H1 (cell line): ENCODE results near the gene FMNL2. TPM values are rescaled to one million over a fixed set of nuclear protein-coding genes. Genes with fewer than 3 reads are reported as not detected.

ENCODE experiments used
- CTCF ChIA-PET: fragments of 300-600 bp; sonication (Branson Sonifier 250); formaldehyde crosslinking; loops from one replicate; lab custom pipeline; 2021; ENCODE audit not compliant: partially characterized antibody; lab: Charles Lee
- POLR2A ChIA-PET: fragments of 300-600 bp; sonication (Branson Sonifier 250); formaldehyde crosslinking; loops from one replicate; lab custom pipeline; 2021; ENCODE audit warnings: inconsistent platforms; ENCODE audit not compliant: partially characterized antibody; lab: Charles Lee
- DNase-seq, 2 experiments: peaks; one replicate each; pipeline versions ENCODE4 v3.0.0 to v3.0.0-alpha.2; 2010 to 2022; ENCODE audit warnings: low spot score in 2 of 2, low read depth in 1 of 2, mixed read lengths in 1 of 2
- FAIRE-seq: peaks from 2 replicates; lab custom pipeline; 2011; peaks lifted over from hg19 to GRCh38; lab: Jason Lieb, UNC
- H2AFZ ChIP-seq: 2 replicates; pipeline ENCODE4 v1.8.1; 2012; ENCODE audit warnings: low read length, inconsistent platforms
- H2AK5ac ChIP-seq: 2 replicates; pipeline ENCODE4 v1.6.1; 2013; ENCODE audit warnings: low read depth, low read length
- H2BK120ac ChIP-seq: replicated peaks from 2 replicates; pipeline ENCODE3; 2013; ENCODE audit warnings: low read depth, low read length, inconsistent platforms
- H2BK12ac ChIP-seq: 2 replicates; pipeline ENCODE4 v1.6.1; 2013; ENCODE audit warnings: low read depth, low read length
- H2BK15ac ChIP-seq: 2 replicates; pipeline ENCODE4 v1.6.1; 2013; ENCODE audit warnings: low read length
- H2BK20ac ChIP-seq: 2 replicates; pipeline ENCODE4 v1.6.1; 2013; ENCODE audit warnings: low read length
- H2BK5ac ChIP-seq: 2 replicates; pipeline ENCODE4 v1.6.1; 2013; ENCODE audit warnings: low read depth, low read length
- H3K14ac ChIP-seq: 2 replicates; pipeline ENCODE4 v1.6.1; 2013; ENCODE audit warnings: inconsistent platforms; ENCODE audit not compliant: insufficient read length
- H3K18ac ChIP-seq: 2 replicates; pipeline ENCODE4 v1.6.1; 2013; ENCODE audit warnings: low read length; ENCODE audit errors: extremely low read depth
- H3K23ac ChIP-seq: 2 replicates; pipeline ENCODE4 v1.6.1; 2013; ENCODE audit warnings: inconsistent platforms; ENCODE audit not compliant: insufficient read length
- H3K23me2 ChIP-seq: 2 replicates; pipeline ENCODE4 v1.6.1; 2013; ENCODE audit warnings: low read depth, low read length
- H3K27ac ChIP-seq: 2 replicates; pipeline ENCODE4 v1.6.1; 2011; ENCODE audit warnings: low read depth, low read length, inconsistent platforms
- H3K27me3 ChIP-seq, 4 experiments: replicated peaks in 1 of 4; 1 replicate in 1 of 4; 2 replicates in 3 of 4; pipeline versions ENCODE4 v1.6.1 to v1.8.1; 2011 to 2013; ENCODE audit warnings: low read length in 3 of 4, mild to moderate bottlenecking in 3 of 4, inconsistent platforms in 2 of 4, mixed read lengths in 2 of 4, moderate library complexity in 1 of 4; ENCODE audit not compliant: control insufficient read depth in 3 of 4, insufficient read depth in 3 of 4; ENCODE audit errors: extremely low read depth in 1 of 4
- H3K36me3 ChIP-seq, 4 experiments: 2 replicates each; pipeline versions ENCODE4 v1.6.1 to v1.8.1; 2011 to 2013; ENCODE audit warnings: mild to moderate bottlenecking in 4 of 4, low read length in 3 of 4, moderate library complexity in 2 of 4, control low read depth in 1 of 4, inconsistent platforms in 1 of 4; ENCODE audit not compliant: insufficient read depth in 4 of 4, control insufficient read depth in 2 of 4
- H3K4ac ChIP-seq: replicated peaks from 2 replicates; pipeline ENCODE3; 2013; ENCODE audit warnings: low read length, low read depth, mixed read lengths, inconsistent platforms; ENCODE audit not compliant: insufficient read length
- H3K4me1 ChIP-seq, 4 experiments: replicated peaks in 1 of 4; 1 replicate in 1 of 4; 2 replicates in 3 of 4; pipeline versions ENCODE4 v1.6.1 to v1.8.1; 2011 to 2013; ENCODE audit warnings: low read length in 3 of 4, inconsistent platforms in 2 of 4, mixed read lengths in 1 of 4; ENCODE audit not compliant: insufficient read depth in 4 of 4, control insufficient read depth in 3 of 4
- H3K4me2 ChIP-seq, 2 experiments: 2 replicates each; pipeline versions ENCODE4 v1.6.1 to v1.8.1; 2011 to 2013; ENCODE audit warnings: low read depth in 2 of 2, low read length in 2 of 2, control low read depth in 1 of 2, inconsistent platforms in 1 of 2, mild to moderate bottlenecking in 1 of 2; ENCODE audit not compliant: insufficient read depth in 1 of 2
- H3K4me3 ChIP-seq, 4 experiments: fragments of 200-600, 300-600 bp in 1 of 4; sonication (generic), shearing (Covaris generic), sonication (Bioruptor Twin) in 1 of 4; 2 replicates each; pipeline versions ENCODE4 v1.5.1 to v1.8.1; 2011 to 2016; ENCODE audit warnings: low read length in 4 of 4, low read depth in 3 of 4, control low read depth in 2 of 4, inconsistent platforms in 2 of 4, mild to moderate bottlenecking in 2 of 4, mixed read lengths in 1 of 4, moderate library complexity in 1 of 4; ENCODE audit not compliant: insufficient read depth in 2 of 4; ENCODE audit errors: extremely low read depth in 1 of 4
- H3K56ac ChIP-seq: replicated peaks from 2 replicates; pipeline ENCODE3; 2013; ENCODE audit warnings: low read depth, mild to moderate bottlenecking, mixed read lengths, low read length, inconsistent platforms; ENCODE audit not compliant: insufficient read length
- H3K79me1 ChIP-seq: 2 replicates; pipeline ENCODE4 v1.6.1; 2013; ENCODE audit warnings: low read depth, low read length, control low read depth
- H3K79me2 ChIP-seq, 2 experiments: 2 replicates each; pipeline versions ENCODE4 v1.6.1 to v1.8.1; 2012 to 2013; ENCODE audit warnings: low read length in 2 of 2, mild to moderate bottlenecking in 2 of 2, inconsistent platforms in 1 of 2; ENCODE audit not compliant: insufficient read depth in 2 of 2, control insufficient read depth in 1 of 2
- H3K9ac ChIP-seq, 4 experiments: replicated peaks in 1 of 4; 1 replicate in 1 of 4; 2 replicates in 3 of 4; pipeline versions ENCODE4 v1.6.1 to v1.8.1; 2011 to 2013; ENCODE audit warnings: low read depth in 3 of 4, low read length in 3 of 4, control low read depth in 2 of 4, mild to moderate bottlenecking in 2 of 4, moderate library complexity in 2 of 4, inconsistent platforms in 1 of 4; ENCODE audit errors: extremely low read depth in 1 of 4
- H3K9me3 ChIP-seq, 2 experiments: 2 replicates each; pipeline versions ENCODE4 v1.6.1 to v1.8.1; 2012 to 2013; ENCODE audit warnings: mild to moderate bottlenecking in 2 of 2, moderate library complexity in 2 of 2, control low read depth in 1 of 2, inconsistent platforms in 1 of 2, low read depth in 1 of 2, low read length in 1 of 2, mixed read lengths in 1 of 2; ENCODE audit not compliant: insufficient read depth in 2 of 2
- H4K20me1 ChIP-seq, 2 experiments: replicated peaks in 1 of 2; 2 replicates each; pipeline versions ENCODE3 to v1.8.1; 2011 to 2013; ENCODE audit warnings: inconsistent platforms in 2 of 2, low read length in 2 of 2, mild to moderate bottlenecking in 1 of 2; ENCODE audit not compliant: insufficient read depth in 2 of 2, control insufficient read depth in 1 of 2
- H4K5ac ChIP-seq: 2 replicates; pipeline ENCODE4 v1.6.1; 2013; ENCODE audit warnings: low read length, low read depth, mixed read lengths, inconsistent platforms; ENCODE audit not compliant: insufficient read length
- H4K8ac ChIP-seq: 2 replicates; pipeline ENCODE4 v1.8.0; 2013; ENCODE audit warnings: mild to moderate bottlenecking, moderate library complexity, low read length, inconsistent platforms; ENCODE audit not compliant: insufficient read depth; ENCODE audit errors: extremely low read depth
- H4K91ac ChIP-seq: replicated peaks from 2 replicates; pipeline ENCODE3; 2013; ENCODE audit warnings: low read length, mixed read lengths, inconsistent platforms; ENCODE audit not compliant: insufficient read length
- CTBP2 ChIP-seq: IDR thresholded peaks from 2 replicates; pipeline ENCODE4 v1.7.0; 2011; ENCODE audit warnings: borderline replicate concordance, mild to moderate bottlenecking, moderate library complexity, mixed read lengths, low read length; ENCODE audit not compliant: insufficient read depth, insufficient read length
- WGBS, 2 experiments: shearing (Covaris generic) in 1 of 2; methylation state at CpG; one replicate each; pipeline versions ENCODE4 v1.1.6 to v1.1.7; 2013 to 2015; ENCODE audit warnings: low lambda C conversion rate in 2 of 2, mixed read lengths in 2 of 2, inconsistent platforms in 1 of 2, low coverage in 1 of 2, missing lambda C conversion rate in 1 of 2; ENCODE audit not compliant: insufficient replicate concordance in 2 of 2, insufficient coverage in 1 of 2, insufficient read length in 1 of 2; ENCODE audit errors: extremely low coverage in 1 of 2, missing lambda C conversion rate in 1 of 2; 5-methylcytosine and 5-hydroxymethylcytosine counted together
- polyA plus RNA-seq, 7 experiments: library from polyadenylated mRNA; depleted of rRNA in 3 of 7; stranded (reverse) in 5 of 7; unstranded in 2 of 7; fragments of >200 nt in 5 of 7; fragments of 200-250 nt in 2 of 7; gene quantifications; 1 replicate in 5 of 7; 2 replicates in 1 of 7; 4 replicates in 1 of 7; pipeline versions ENCODE4 v1.2.1 to v1.2.3, GENCODE V29; 2011 to 2013; ENCODE audit warnings: missing spikeins in 2 of 7, mixed read lengths in 2 of 7
- total RNA-seq: library from RNA; stranded (reverse); fragmentation: NEBNext Ultra II Directional; extraction: Animal tissue kit (Norgen Biotek cat#: 25700); gene quantifications from 2 replicates; pipeline ENCODE4 v1.2.1, GENCODE V29; 2021

FMNL2 gene
- total and polyA plus RNA-seq, 2 of the 8 experiments (the other 6 are each of a cell fraction or from before 2014, with no cell fraction given) = 15.5 to 45.1 TPM

- ChIA-PET CTCF (interaction anchor here (1.5 kb wide), 2 partner anchors 10 to 486 kb away, joined by 3 read pairs; no protein-coding TSS in a partner anchor), POLR2A (no interaction called here)
- no peak overlapping the region for H4K5ac ChIP-seq
- no peak overlapping the region for H2AK5ac ChIP-seq
- no peak overlapping the region for H2BK15ac ChIP-seq
- no peaks in the 10 kb centered on the region for H3K23me2 ChIP-seq
- WGBS, 2 experiments = 93% methylated on average over 2 of the region's 2 CpGs; no CpG with 5 or more reads in 1 of the 2 experiments
- no peak overlapping the region for H2BK20ac ChIP-seq
- H3K14ac ChIP-seq = no peak overlapping the region
- H3K23ac ChIP-seq = no peak overlapping the region
- H3K36me3 ChIP-seq = no peaks in the 10 kb centered on the region
- H3K27me3 ChIP-seq = no peaks in the 10 kb centered on the region
- no peak overlapping the region for H3K4me3 ChIP-seq
- no peak overlapping the region for H4K91ac ChIP-seq
- H3K18ac ChIP-seq = no peak overlapping the region
- no peak overlapping the region for H3K27ac ChIP-seq
- no peak overlapping the region for H3K4ac ChIP-seq
- H4K20me1 ChIP-seq = no peaks in the 10 kb centered on the region
- FAIRE-seq (no peak), DNase-seq (no peak)
- no peak overlapping the region for H2BK12ac ChIP-seq
- H3K79me1 ChIP-seq = no peaks in the 10 kb centered on the region; the same call in 1 of the 2 replicates
- peaks cover 0 to 2% (median 0%) of the 10 kb centered on the region in 4 experiments; a peak in 1 of 7 replicates for H3K4me1 ChIP-seq
- H3K9me3 ChIP-seq = no peaks in the 10 kb centered on the region
- H2BK120ac ChIP-seq = no peak overlapping the region
- H2AFZ ChIP-seq = no peak overlapping the region
- H3K56ac ChIP-seq = no peak overlapping the region
- TF ChIP-seq CTBP2 = no peak
- no peak overlapping the region for H3K9ac ChIP-seq
- H3K79me2 ChIP-seq = peaks cover 5 to 79% of the 10 kb centered on the region in 2 experiments; a peak in 3 of 4 replicates
- no peak overlapping the region for H3K4me2 ChIP-seq
- no peak overlapping the region for H2BK5ac ChIP-seq
- no peak overlapping the region for H4K8ac ChIP-seq
Observed at GRCh38 chr2:152511981-152512380, 177.0 kb downstream of the FMNL2 start.
